Epithelial cell of proximal tubule (primary cell): Measurements from ENCODE around the gene SYNJ2. TPM values are rescaled to one million over a fixed set of nuclear protein-coding genes. Genes with fewer than 3 reads are reported as not detected.

Source experiments
- DNase-seq: peaks from one replicate; pipeline ENCODE4 v3.0.0-alpha.2; 2011; ENCODE audit warnings: low read depth
- H3K4me3 ChIP-seq: 2 replicates; pipeline ENCODE4 v1.5.1; 2011; ENCODE audit warnings: low read depth, mild to moderate bottlenecking, low read length
- total RNA-seq: library from RNA; depleted of rRNA; stranded (reverse); fragments of >200 nt; gene quantifications from 2 replicates; pipeline ENCODE4 v1.2.3, GENCODE V29; 2015
- TF ChIP-seq, protein P1 (sequence below): conservative IDR thresholded peaks from 2 replicates; pipeline ENCODE4 v1.5.1; 2012; ENCODE audit warnings: low read depth, mild to moderate bottlenecking, low read length

The SYNJ2 gene
- total RNA-seq, 1 donor from 2014 or later = 19.1 TPM

DNA sequence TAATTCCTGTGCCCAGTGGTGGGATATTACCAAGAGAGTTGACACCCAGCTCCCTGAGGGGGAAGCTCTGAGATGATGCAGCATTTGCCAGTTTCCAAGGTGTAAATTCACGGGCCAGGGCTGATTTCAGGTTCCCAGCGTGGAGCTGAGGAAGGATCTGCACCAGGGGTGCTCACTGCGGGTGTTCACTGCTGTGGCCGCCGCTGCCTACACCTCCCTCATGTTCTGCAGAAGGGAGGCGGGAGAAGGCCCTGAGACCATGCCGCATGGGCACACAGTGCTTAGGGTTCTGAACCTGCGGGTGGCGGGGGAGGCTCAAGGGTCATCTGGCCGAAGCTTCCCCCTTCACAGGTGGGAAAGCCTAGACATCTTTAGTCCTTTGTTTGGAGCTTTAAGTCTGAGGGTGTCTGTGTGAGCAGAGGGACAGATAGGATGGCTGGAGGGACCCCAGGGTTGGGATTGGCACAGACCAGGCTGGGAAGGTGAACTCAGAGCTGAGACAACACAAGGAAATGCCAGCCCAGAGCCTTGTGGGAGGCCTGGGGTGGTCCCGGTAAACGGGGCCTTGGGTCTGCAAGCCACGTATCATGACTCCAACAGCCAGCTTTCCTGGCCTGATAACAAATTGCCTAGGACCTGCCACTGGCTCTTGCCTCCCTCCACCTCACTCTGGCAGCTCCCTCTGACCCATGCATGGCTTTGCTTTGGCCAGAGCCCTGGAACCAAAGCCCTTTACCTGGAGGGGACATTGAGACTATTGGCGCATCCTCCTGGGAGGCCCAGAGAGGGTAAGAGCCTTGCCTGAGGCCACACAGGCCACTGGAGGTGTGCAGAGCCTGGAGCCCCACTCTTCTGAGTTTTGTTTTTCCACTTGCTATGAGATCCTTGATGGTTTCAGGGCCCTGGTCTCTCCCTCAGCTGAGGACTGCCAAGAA, 40.4 kb downstream of the SYNJ2 start:
- DNase-seq = no peak
- H3K4me3 ChIP-seq = no peak overlapping the region
- TF ChIP-seq, protein P1, sequence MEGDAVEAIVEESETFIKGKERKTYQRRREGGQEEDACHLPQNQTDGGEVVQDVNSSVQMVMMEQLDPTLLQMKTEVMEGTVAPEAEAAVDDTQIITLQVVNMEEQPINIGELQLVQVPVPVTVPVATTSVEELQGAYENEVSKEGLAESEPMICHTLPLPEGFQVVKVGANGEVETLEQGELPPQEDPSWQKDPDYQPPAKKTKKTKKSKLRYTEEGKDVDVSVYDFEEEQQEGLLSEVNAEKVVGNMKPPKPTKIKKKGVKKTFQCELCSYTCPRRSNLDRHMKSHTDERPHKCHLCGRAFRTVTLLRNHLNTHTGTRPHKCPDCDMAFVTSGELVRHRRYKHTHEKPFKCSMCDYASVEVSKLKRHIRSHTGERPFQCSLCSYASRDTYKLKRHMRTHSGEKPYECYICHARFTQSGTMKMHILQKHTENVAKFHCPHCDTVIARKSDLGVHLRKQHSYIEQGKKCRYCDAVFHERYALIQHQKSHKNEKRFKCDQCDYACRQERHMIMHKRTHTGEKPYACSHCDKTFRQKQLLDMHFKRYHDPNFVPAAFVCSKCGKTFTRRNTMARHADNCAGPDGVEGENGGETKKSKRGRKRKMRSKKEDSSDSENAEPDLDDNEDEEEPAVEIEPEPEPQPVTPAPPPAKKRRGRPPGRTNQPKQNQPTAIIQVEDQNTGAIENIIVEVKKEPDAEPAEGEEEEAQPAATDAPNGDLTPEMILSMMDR = no peak

- TF ChIP-seq, protein P1 = no peak
- no peak overlapping the region for H3K4me3 ChIP-seq
- no peak for DNase-seq
Observed at GRCh38 chr6:158022749-158023596, 41.3 kb downstream of the SYNJ2 start.

DNA sequence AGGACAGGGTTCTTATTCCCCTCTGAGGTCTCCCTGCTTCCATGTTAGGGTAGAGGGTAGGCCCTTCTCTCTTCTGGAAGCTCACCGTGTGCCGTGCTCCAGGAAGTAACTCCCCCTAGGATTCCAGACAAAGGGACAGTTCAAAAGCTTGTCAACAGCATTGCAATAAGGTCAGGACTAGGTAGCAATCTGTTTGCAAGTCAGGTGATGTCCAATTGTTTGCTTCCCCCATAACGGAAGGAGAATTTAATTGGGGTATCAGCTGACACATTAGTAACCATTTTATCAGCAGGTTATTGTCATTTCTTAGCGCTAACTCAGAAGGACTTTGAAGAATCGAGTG, 41.9 kb downstream of the SYNJ2 start:
- DNase-seq = no peak

DNA sequence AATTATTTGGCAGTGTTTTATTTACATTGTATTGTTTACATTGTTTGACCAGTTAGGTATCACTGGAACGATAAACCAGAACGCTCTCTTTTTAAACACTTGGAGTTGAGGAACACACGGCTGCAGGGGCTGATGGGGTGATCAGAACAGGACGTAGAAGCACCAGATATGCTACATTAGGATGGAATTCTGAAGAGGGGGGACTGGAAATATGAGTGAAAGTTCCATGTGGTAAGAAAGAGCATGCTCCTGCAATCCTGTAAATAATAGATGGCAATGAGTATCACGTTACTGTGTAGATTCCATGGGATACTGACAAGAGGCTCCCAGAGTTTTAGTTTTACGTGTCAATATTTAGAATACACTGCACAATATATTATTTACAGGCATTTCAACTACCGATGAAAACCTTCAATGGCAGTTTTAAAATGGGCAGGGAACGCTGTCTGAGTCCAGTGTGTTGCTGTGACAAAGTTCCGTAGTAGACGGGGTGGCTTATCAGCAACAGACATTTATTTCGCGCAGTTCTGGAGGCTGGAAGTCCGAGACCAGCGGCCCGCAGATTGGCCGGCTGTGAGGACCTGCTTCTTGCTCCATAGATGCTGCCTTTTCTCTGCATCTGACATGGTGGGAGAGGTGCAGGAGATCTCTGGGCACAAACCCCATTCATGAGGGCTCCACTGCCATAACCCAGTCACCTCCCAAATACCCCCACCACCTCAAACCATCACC, 43.1 kb downstream of the SYNJ2 start:
- TF ChIP-seq, protein P1 = no peak
- H3K4me3 ChIP-seq = no peak overlapping the region
- no peak for DNase-seq

More for the DNA sequence above, 41.9 kb downstream of the SYNJ2 start:
- H3K4me3 ChIP-seq = no peak overlapping the region
- TF ChIP-seq, protein P1 = no peak

DNA sequence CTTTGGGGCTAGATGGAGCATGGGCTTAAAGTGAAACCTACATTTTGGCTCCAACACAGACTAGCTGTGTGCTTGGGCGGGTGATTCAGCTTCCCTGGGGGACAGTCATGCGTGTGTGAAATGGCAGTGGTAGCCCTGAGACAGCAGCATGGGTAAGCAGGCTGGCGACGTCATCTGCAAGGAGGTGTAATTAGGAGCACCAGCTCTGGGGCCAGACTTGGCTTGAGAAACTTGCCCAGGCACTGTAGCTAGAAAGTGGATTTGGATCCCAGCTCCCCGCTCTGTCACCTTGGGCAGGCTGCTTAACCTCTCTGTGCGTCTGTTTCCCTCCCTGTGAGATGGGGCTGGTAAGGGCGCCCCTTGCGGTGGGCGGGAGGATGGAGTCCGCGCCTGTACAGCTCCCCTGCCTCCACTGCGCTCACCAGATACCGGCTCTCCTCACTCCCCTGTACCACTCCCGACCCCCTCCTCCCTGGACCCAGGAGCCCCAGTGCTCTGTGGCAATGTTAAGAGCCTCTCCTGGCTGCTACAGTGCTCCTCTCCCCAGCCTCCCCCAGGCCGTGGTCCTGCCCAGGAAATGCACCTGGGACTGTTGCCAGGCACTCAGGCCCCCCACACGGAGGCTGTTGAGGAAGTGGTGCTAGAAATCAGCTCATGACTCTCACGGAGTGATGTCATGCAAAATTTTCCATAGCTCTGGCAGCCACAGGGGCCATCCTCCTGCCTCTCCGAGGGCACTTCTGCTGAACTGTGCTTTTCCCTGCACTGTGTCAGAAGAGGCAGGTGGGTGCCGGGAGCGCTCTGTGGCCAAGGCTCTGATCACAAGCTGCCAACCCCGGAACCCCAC, 44.6 kb downstream of the SYNJ2 start:
- H3K4me3 ChIP-seq = peak overlapping the region; percentile 31
- DNase-seq = no peak
- TF ChIP-seq, protein P1 = peak; percentile 60
